PC-3 (cell line): ENCODE data around the gene EPM2A. TPM values are rescaled to one million over a fixed set of nuclear protein-coding genes. Genes with fewer than 3 reads are reported as not detected.

Experiments
- ATAC-seq: fragments of 200-7000 bp; cut with Tn5 transposase; 2 replicates; pipeline ENCODE4 v1.9.1; 2020; ENCODE audit warnings: mild to moderate bottlenecking, moderate library complexity
- BruUV-seq: library from RNA; stranded (reverse); fragments of 400-500 nt; replicated peaks from 2 replicates; lab custom pipeline; 2021; lab: Mats Ljungman, UMichigan
- CTCF ChIA-PET: fragments of 300-600 bp; sonication (Branson Sonifier 250); formaldehyde crosslinking; loops from one replicate; lab custom pipeline; 2022; ENCODE audit warnings: antibody characterized with exemption; lab: Charles Lee
- POLR2A ChIA-PET: fragments of 300-600 bp; sonication (Branson Sonifier 250); formaldehyde crosslinking; loops from one replicate; lab custom pipeline; 2022; ENCODE audit warnings: antibody characterized with exemption; ENCODE audit not compliant: unreplicated experiment; lab: Charles Lee
- DNase-seq: peaks from one replicate; pipeline ENCODE4 v3.0.0-alpha.2; 2015
- H2AFZ ChIP-seq: fragments of 300-600 bp; sonication (generic); 2 replicates; pipeline ENCODE4 v1.6.0; 2016; ENCODE audit warnings: antibody characterized with exemption, low read length
- H3F3A ChIP-seq: fragments of 300-600 bp; sonication (generic); one replicate; pipeline ENCODE4 v1.6.0; 2017; ENCODE audit warnings: antibody characterized with exemption, low read length, control low read depth, mild to moderate bottlenecking; ENCODE audit not compliant: unreplicated experiment
- H3K27ac ChIP-seq: fragments of 300-600 bp; sonication (generic); 2 replicates; pipeline ENCODE4 v1.5.1; 2016; ENCODE audit warnings: mild to moderate bottlenecking, low read length
- H3K27me3 ChIP-seq: fragments of 300-600 bp; sonication (generic); 2 replicates; pipeline ENCODE4 v1.6.1; 2016; ENCODE audit warnings: low read length, mixed read lengths
- H3K36me3 ChIP-seq: fragments of 300-600 bp; sonication (generic); 2 replicates; pipeline ENCODE4 v1.6.1; 2016; ENCODE audit warnings: low read depth, mixed run types, low read length, mixed read lengths
- H3K4me1 ChIP-seq: fragments of 300-600 bp; sonication (generic); 2 replicates; pipeline ENCODE4 v1.5.1; 2016; ENCODE audit warnings: low read length; ENCODE audit not compliant: insufficient read depth
- H3K4me2 ChIP-seq: fragments of 300-600 bp; sonication (generic); 2 replicates; pipeline ENCODE4 v1.6.0; 2016; ENCODE audit warnings: low read length
- H3K4me3 ChIP-seq: fragments of 300-600 bp; sonication (generic); 2 replicates; pipeline ENCODE4 v1.5.1; 2016; ENCODE audit warnings: mild to moderate bottlenecking, low read length, mixed read lengths
- H3K79me2 ChIP-seq: fragments of 300-600 bp; sonication (generic); 2 replicates; pipeline ENCODE4 v1.6.1; 2017; ENCODE audit warnings: low read length, mixed read lengths
- H3K9ac ChIP-seq: fragments of 300-600 bp; sonication (generic); 2 replicates; pipeline ENCODE4 v1.6.0; 2016; ENCODE audit warnings: mild to moderate bottlenecking, low read length
- H3K9me2 ChIP-seq: fragments of 300-600 bp; sonication (generic); replicated peaks from 2 replicates; pipeline ENCODE4 v1.6.1; 2016; ENCODE audit warnings: mixed run types, low read length, mixed read lengths
- H3K9me3 ChIP-seq: fragments of 300-600 bp; sonication (generic); 2 replicates; pipeline ENCODE4 v1.6.1; 2016; ENCODE audit warnings: low read length, mixed read lengths
- H4K20me1 ChIP-seq: fragments of 300-600 bp; sonication (generic); 2 replicates; pipeline ENCODE4 v1.6.1; 2016; ENCODE audit warnings: low read length, mixed read lengths
- EZH2 ChIP-seq: fragments of 300-600 bp; sonication (generic); IDR thresholded peaks from one replicate; pipeline ENCODE4 v1.6.1; 2017; ENCODE audit warnings: antibody characterized with exemption, mild to moderate bottlenecking, low read length; ENCODE audit not compliant: unreplicated experiment
- EZH2phosphoT487 ChIP-seq: fragments of 300-600 bp; sonication (generic); IDR thresholded peaks from 2 replicates; pipeline ENCODE4 v1.6.1; 2018; ENCODE audit warnings: mild to moderate bottlenecking, antibody characterized with exemption, low read length, borderline replicate concordance
- intact Hi-C: fragments of 100-400 bp; cut with micrococcal nuclease; formaldehyde crosslinking; loops from 2 replicates; pipeline ENCODE4 v1.9.0; 2023
- total RNA-seq: library from RNA; depleted of rRNA; stranded (reverse); fragments of >200 nt; gene quantifications from 2 replicates; pipeline ENCODE4 v1.2.3, GENCODE V29; 2014
- TF ChIP-seq, protein P1 (sequence below): fragments of 300-600 bp; sonication (generic); conservative IDR thresholded peaks from 2 replicates; pipeline ENCODE4 v1.5.1; 2017; ENCODE audit warnings: antibody characterized with exemption, low read depth, mild to moderate bottlenecking, low read length

The EPM2A gene
- total RNA-seq, 1 experiment from 2014 or later = 2.9 TPM

DNA sequence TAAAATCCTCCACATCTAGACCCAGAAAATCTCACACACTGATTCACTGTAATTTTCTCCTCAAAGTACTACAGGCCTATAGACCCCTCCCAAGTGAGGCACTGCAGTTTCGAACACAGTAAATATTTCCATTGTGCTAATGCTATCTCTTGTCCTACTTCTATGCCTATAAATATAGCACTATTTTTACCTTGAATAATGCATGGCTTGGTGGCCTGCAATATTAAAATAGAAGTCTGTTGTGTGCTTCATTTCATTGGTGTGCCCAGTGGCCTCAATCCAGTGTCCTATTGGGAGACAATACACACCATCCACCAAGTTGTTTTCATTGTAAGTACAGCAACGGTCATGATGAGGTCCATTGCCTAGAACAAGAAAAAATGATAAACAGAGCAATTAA, 49.4 kb downstream of the EPM2A start:
- no peaks in the 10 kb centered on the region for H3K9me2 ChIP-seq
- no peak overlapping the region for H3K9ac ChIP-seq
- H2AFZ ChIP-seq = no peak overlapping the region
- H3K4me2 ChIP-seq = no peak overlapping the region
- no peaks in the 10 kb centered on the region for H4K20me1 ChIP-seq
- H3K4me1 ChIP-seq = peaks cover 15% of the 10 kb centered on the region
- no peaks in the 10 kb centered on the region for H3K9me3 ChIP-seq
- TF ChIP-seq, protein P1, sequence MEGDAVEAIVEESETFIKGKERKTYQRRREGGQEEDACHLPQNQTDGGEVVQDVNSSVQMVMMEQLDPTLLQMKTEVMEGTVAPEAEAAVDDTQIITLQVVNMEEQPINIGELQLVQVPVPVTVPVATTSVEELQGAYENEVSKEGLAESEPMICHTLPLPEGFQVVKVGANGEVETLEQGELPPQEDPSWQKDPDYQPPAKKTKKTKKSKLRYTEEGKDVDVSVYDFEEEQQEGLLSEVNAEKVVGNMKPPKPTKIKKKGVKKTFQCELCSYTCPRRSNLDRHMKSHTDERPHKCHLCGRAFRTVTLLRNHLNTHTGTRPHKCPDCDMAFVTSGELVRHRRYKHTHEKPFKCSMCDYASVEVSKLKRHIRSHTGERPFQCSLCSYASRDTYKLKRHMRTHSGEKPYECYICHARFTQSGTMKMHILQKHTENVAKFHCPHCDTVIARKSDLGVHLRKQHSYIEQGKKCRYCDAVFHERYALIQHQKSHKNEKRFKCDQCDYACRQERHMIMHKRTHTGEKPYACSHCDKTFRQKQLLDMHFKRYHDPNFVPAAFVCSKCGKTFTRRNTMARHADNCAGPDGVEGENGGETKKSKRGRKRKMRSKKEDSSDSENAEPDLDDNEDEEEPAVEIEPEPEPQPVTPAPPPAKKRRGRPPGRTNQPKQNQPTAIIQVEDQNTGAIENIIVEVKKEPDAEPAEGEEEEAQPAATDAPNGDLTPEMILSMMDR = no peak
- TF ChIP-seq EZH2 (no peak), EZH2phosphoT487 (no peak)
- intact Hi-C loops = no loop called here
- no TSS peak for BruUV-seq
- H3F3A ChIP-seq = peaks cover 5% of the 10 kb centered on the region
- no peaks in the 10 kb centered on the region for H3K36me3 ChIP-seq
- no peaks in the 10 kb centered on the region for H3K79me2 ChIP-seq
- H3K4me3 ChIP-seq = no peak overlapping the region
- ChIA-PET POLR2A (no interaction called here), CTCF (no interaction called here)
- H3K27me3 ChIP-seq = no peaks in the 10 kb centered on the region
- H3K27ac ChIP-seq = no peak overlapping the region
- DNase-seq = no peak
- ATAC-seq = no peak

DNA sequence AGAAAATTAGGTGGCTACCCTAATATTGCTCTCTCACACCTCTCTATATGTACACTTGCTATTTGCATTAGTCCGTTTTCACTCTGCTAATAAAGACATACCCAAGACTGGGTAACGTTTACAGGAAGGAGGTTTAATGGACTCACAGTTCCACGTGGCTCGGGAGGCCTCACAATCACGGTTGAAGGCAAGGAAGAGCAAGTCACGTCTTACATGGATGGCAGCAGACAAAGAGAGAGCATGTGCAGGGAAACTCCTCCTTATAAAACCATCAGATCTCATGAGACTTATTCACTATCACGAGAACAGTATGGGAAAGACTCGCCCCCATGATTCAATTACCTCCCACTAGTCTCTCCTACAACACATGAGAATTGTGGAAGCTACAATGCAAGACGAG, 53.4 kb downstream of the EPM2A start:
- ChIA-PET POLR2A (no interaction called here), CTCF (no interaction called here)
- Histone ChIP-seq H4K20me1 (no peaks in the 10 kb centered on the region), H3K4me3 (no peak overlapping the region), H3K27me3 (no peaks in the 10 kb centered on the region), H3K9me3 (no peaks in the 10 kb centered on the region), H3K9me2 (no peaks in the 10 kb centered on the region), H3K27ac (no peak overlapping the region), H2AFZ (no peak overlapping the region), H3K79me2 (no peaks in the 10 kb centered on the region), H3K4me1 (no peaks in the 10 kb centered on the region), H3F3A (no peaks in the 10 kb centered on the region), H3K4me2 (no peak overlapping the region), H3K9ac (no peak overlapping the region), H3K36me3 (no peaks in the 10 kb centered on the region)
- ATAC-seq (no peak), DNase-seq (no peak)
- TF ChIP-seq, protein P1 = no peak
- no peak for TF ChIP-seq EZH2phosphoT487
- no TSS peak for BruUV-seq
- intact Hi-C loops = no loop called here

DNA sequence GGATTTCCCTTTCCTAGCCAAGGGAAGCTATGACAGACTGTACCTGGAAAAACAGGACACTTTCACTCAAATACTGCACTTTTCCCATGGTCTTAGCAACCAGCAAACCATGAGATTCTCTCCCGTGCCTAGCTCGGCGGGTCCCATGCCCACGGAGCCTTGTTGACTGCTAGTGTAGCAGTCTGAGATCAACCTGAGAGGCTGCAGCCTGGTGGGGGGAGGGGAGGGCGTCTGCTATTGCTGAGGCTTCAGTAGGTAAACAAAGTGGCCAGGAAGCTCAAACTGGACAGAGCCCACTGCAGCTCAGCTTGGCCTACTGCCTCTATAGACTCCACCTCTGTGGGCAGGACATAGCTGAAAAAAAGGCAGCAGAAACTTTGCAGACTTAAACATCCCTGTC, 61.8 kb downstream of the EPM2A start:
- ChIA-PET POLR2A (no interaction called here), CTCF (no interaction called here)
- Histone ChIP-seq H4K20me1 (no peaks in the 10 kb centered on the region), H3K9ac (no peak overlapping the region), H3K4me1 (peaks cover 13% of the 10 kb centered on the region; the same call in 1 of the 2 replicates), H2AFZ (no peak overlapping the region), H3K27ac (no peak overlapping the region), H3K4me3 (no peak overlapping the region), H3K9me3 (no peaks in the 10 kb centered on the region), H3F3A (no peaks in the 10 kb centered on the region), H3K4me2 (no peak overlapping the region), H3K27me3 (no peaks in the 10 kb centered on the region), H3K9me2 (no peaks in the 10 kb centered on the region), H3K36me3 (no peaks in the 10 kb centered on the region), H3K79me2 (no peaks in the 10 kb centered on the region)
- no peak for ATAC-seq
- TF ChIP-seq EZH2phosphoT487 = no peak
- TF ChIP-seq, protein P1 = no peak
- no peak for TF ChIP-seq EZH2
- no TSS peak for BruUV-seq
- DNase-seq = no peak
- intact Hi-C loops = no loop called here
